Hepatocyte (in vitro differentiated cells): ENCODE data around the gene CILP2.

Experiments used
- CTCF ChIP-seq: fragments of 200-600 bp; sonication (generic); IDR thresholded peaks from 2 replicates; pipeline ENCODE4 v1.5.1; 2016; ENCODE audit warnings: antibody characterized with exemption, mild to moderate bottlenecking; ENCODE audit not compliant: poor library complexity
- EZH2 ChIP-seq: fragments of 200-600 bp; sonication (generic); IDR thresholded peaks from 2 replicates; pipeline ENCODE4 v1.6.1; 2016; ENCODE audit warnings: antibody characterized with exemption, mild to moderate bottlenecking, borderline replicate concordance
- EZH2phosphoT487 ChIP-seq: fragments of 200-600 bp; sonication (generic); IDR thresholded peaks from one replicate; pipeline ENCODE4 v1.6.1; 2018; ENCODE audit warnings: antibody characterized with exemption, mild to moderate bottlenecking, low read depth, moderate library complexity; ENCODE audit not compliant: unreplicated experiment, severe bottlenecking

GRCh38 chr19:19493841-19494546 is 44.1 kb upstream of the CILP2 start:
- TF ChIP-seq CTCF (no peak), EZH2 (no peak), EZH2phosphoT487 (no peak)
